ENCODE measurements around the gene THEM4. TPM values are rescaled to one million over a fixed set of nuclear protein-coding genes. Genes with fewer than 3 reads are reported as not detected.

THEM4 gene
- total RNA-seq, 8 experiments from 2014 or later, result 15.6 to 25.8 (median 21.8) TPM

GRCh38 chr1:151944126-151944856 lies 35.0 kb upstream of the THEM4 start:
- Histone ChIP-seq H3K27ac (no peak overlapping the region), H3K4me3 (no peak overlapping the region), H3K4me1 (replicated peaks in 1 of 2) (peaks cover 0 to 17% of the 10 kb centered on the region in 2 donors)
- 54 to 100% (median 80%) methylated on average over 2 to 7 of the region's 7 CpGs; no CpG with 5 or more reads in 1 of the 10 experiments for WGBS, 10 experiments
- in situ Hi-C loops (cut with MboI; ENCODE audit: low pct_unique_long_range_greater_than_20kb in 2 of 9, low sequenced_read_pairs in 9 of 9, unreplicated experiment in 9 of 9), result no loop called here
- ATAC-seq (replicated peaks in 6 of 8), result no peak

- in situ Hi-C loops (cut with MboI; ENCODE audit: low pct_unique_long_range_greater_than_20kb in 2 of 9, low sequenced_read_pairs in 9 of 9, unreplicated experiment in 9 of 9), result no loop called here
- WGBS, 10 experiments, result 33 to 100% (median 100%) methylated on average over 1 of the region's 1 CpG; no CpG with 5 or more reads in 4 of the 10 experiments
- no peak for ATAC-seq (replicated peaks in 6 of 8)
- Histone ChIP-seq H3K27ac (no peak overlapping the region), H3K4me1 (replicated peaks in 1 of 2) (peaks cover 0 to 17% of the 10 kb centered on the region in 2 donors), H3K4me3 (no peak overlapping the region)
These were observed 34.3 kb upstream of the THEM4 start for GRCh38 chr1:151943591-151943990.

- in situ Hi-C loops (cut with MboI; ENCODE audit: low pct_unique_long_range_greater_than_20kb in 2 of 9, low sequenced_read_pairs in 9 of 9, unreplicated experiment in 9 of 9), result no loop called here
- Histone ChIP-seq H3K27ac (no peak overlapping the region), H3K4me1 (replicated peaks in 1 of 2) (peaks cover 0 to 17% of the 10 kb centered on the region in 2 donors), H3K4me3 (no peak overlapping the region)
- ATAC-seq (replicated peaks in 6 of 8), result no peak
- WGBS, 10 experiments, result 73 to 100% (median 90%) methylated on average over 1 of the region's 1 CpG; no CpG with 5 or more reads in 4 of the 10 experiments
These were observed 33.6 kb upstream of the THEM4 start for GRCh38 chr1:151942882-151943281.

- H3K4me3 ChIP-seq, result no peak overlapping the region
- 0 to 100% (median 60%) methylated on average over 1 of the region's 1 CpG; no CpG with 5 or more reads in 1 of the 10 experiments for WGBS, 10 experiments
- ATAC-seq (replicated peaks in 6 of 8), result no peak
- no peak overlapping the region for H3K27ac ChIP-seq
- in situ Hi-C loops (cut with MboI; ENCODE audit: low pct_unique_long_range_greater_than_20kb in 2 of 9, low sequenced_read_pairs in 9 of 9, unreplicated experiment in 9 of 9), result no loop called here
- peaks cover 0 to 12% of the 10 kb centered on the region in 2 donors for H3K4me1 ChIP-seq (replicated peaks in 1 of 2)
These were observed 31.2 kb upstream of the THEM4 start for GRCh38 chr1:151940541-151940940.

- Histone ChIP-seq H3K27ac (no peak overlapping the region), H3K4me1 (replicated peaks in 1 of 2) (peaks cover 0 to 17% of the 10 kb centered on the region in 2 donors), H3K4me3 (no peak overlapping the region)
- in situ Hi-C loops (cut with MboI; ENCODE audit: low pct_unique_long_range_greater_than_20kb in 2 of 9, low sequenced_read_pairs in 9 of 9, unreplicated experiment in 9 of 9), result loop anchor here in 3 of 9 experiments (10.0 kb wide), 2 partner anchors 55 to 65 kb away; partner anchors contain the start of gene S100A10 (in 2 of the 3)
- ATAC-seq (replicated peaks in 6 of 8), result no peak
- WGBS, 10 experiments, result 33 to 86% (median 55%) methylated on average over 1 of the region's 1 CpG; no CpG with 5 or more reads in 2 of the 10 experiments
These were observed 30.5 kb upstream of the THEM4 start for GRCh38 chr1:151939779-151940178.

GRCh38 chr1:151939141-151939540 lies 29.8 kb upstream of the THEM4 start:
- no peak overlapping the region for H3K4me3 ChIP-seq
- H3K4me1 ChIP-seq (replicated peaks in 1 of 2), result peaks cover 0 to 20% of the 10 kb centered on the region in 2 donors
- in situ Hi-C loops (cut with MboI; ENCODE audit: low pct_unique_long_range_greater_than_20kb in 2 of 9, low sequenced_read_pairs in 9 of 9, unreplicated experiment in 9 of 9), result loop anchor here in 3 of 9 experiments (10.0 kb wide), 2 partner anchors 56 to 66 kb away; partner anchors contain the start of gene S100A10 (in 2 of the 3)
- WGBS, 10 experiments, result 77 to 100% (median 86%) methylated on average over 1 to 3 of the region's 3 CpGs; no CpG with 5 or more reads in 1 of the 10 experiments
- ATAC-seq (replicated peaks in 6 of 8), result no peak
- no peak overlapping the region for H3K27ac ChIP-seq

GRCh38 chr1:151936653-151937052 lies 27.3 kb upstream of the THEM4 start:
- Histone ChIP-seq H3K27ac (no peak overlapping the region), H3K4me3 (no peak overlapping the region), H3K4me1 (replicated peaks in 1 of 2) (peaks cover 0 to 21% of the 10 kb centered on the region in 2 donors)
- ATAC-seq (replicated peaks in 6 of 8), result no peak
- WGBS, 10 experiments, result 18 to 87% (median 23%) methylated on average over 3 to 7 of the region's 7 CpGs; no CpG with 5 or more reads in 1 of the 10 experiments
- in situ Hi-C loops (cut with MboI; ENCODE audit: low pct_unique_long_range_greater_than_20kb in 2 of 9, low sequenced_read_pairs in 9 of 9, unreplicated experiment in 9 of 9), result loop anchor here in 3 of 9 experiments (10.0 kb wide), 2 partner anchors 58 to 68 kb away; partner anchors contain the start of gene S100A10 (in 2 of the 3)

GRCh38 chr1:151935894-151936602 lies 26.7 kb upstream of the THEM4 start:
- 35 to 93% (median 74%) methylated on average over 1 to 2 of the region's 2 CpGs for WGBS, 10 experiments
- Histone ChIP-seq H3K27ac (no peak overlapping the region), H3K4me3 (no peak overlapping the region), H3K4me1 (replicated peaks in 1 of 2) (peaks cover 0 to 21% of the 10 kb centered on the region in 2 donors)
- ATAC-seq (replicated peaks in 6 of 8), result no peak
- in situ Hi-C loops (cut with MboI; ENCODE audit: low pct_unique_long_range_greater_than_20kb in 2 of 9, low sequenced_read_pairs in 9 of 9, unreplicated experiment in 9 of 9), result loop anchor here in 3 of 9 experiments (10.0 kb wide), 2 partner anchors 59 to 69 kb away; partner anchors contain the start of gene S100A10 (in 2 of the 3)

GRCh38 chr1:151935154-151935553 lies 25.8 kb upstream of the THEM4 start:
- peak in 7 of 8 experiments; percentile 22 to 98 (median 88) for ATAC-seq (replicated peaks in 6 of 8)
- H3K4me3 ChIP-seq, result no peak overlapping the region
- 0 to 57% (median 18%) methylated on average over 1 to 3 of the region's 3 CpGs; no CpG with 5 or more reads in 2 of the 10 experiments for WGBS, 10 experiments
- peaks cover 0 to 15% of the 10 kb centered on the region in 2 donors for H3K4me1 ChIP-seq (replicated peaks in 1 of 2)
- no peak overlapping the region for H3K27ac ChIP-seq
- in situ Hi-C loops (cut with MboI; ENCODE audit: low pct_unique_long_range_greater_than_20kb in 2 of 9, low sequenced_read_pairs in 9 of 9, unreplicated experiment in 9 of 9), result loop anchor here in 3 of 9 experiments (10.0 kb wide), 2 partner anchors 60 to 70 kb away; partner anchors contain the start of gene S100A10 (in 2 of the 3)

- Histone ChIP-seq H3K4me3 (no peak overlapping the region), H3K4me1 (replicated peaks in 1 of 2) (peaks cover 0 to 15% of the 10 kb centered on the region in 2 donors), H3K27ac (no peak overlapping the region)
- in situ Hi-C loops (cut with MboI; ENCODE audit: low pct_unique_long_range_greater_than_20kb in 2 of 9, low sequenced_read_pairs in 9 of 9, unreplicated experiment in 9 of 9), result loop anchor here in 3 of 9 experiments (10.0 kb wide), 2 partner anchors 61 to 71 kb away; partner anchors contain the start of gene S100A10 (in 2 of the 3)
- 0 to 90% (median 50%) methylated on average over 1 to 3 of the region's 3 CpGs; no CpG with 5 or more reads in 1 of the 10 experiments for WGBS, 10 experiments
- ATAC-seq (replicated peaks in 6 of 8), result peak in 7 of 8 experiments; percentile 57 to 96 (median 76)
These were observed 24.8 kb upstream of the THEM4 start for GRCh38 chr1:151934048-151934493.

- Histone ChIP-seq H3K27ac (no peak overlapping the region), H3K4me1 (replicated peaks in 1 of 2) (no peaks in the 10 kb centered on the region), H3K4me3 (no peak overlapping the region)
- WGBS, 10 experiments, result 60 to 100% (median 100%) methylated on average over 1 of the region's 1 CpG; no CpG with 5 or more reads in 4 of the 10 experiments
- in situ Hi-C loops (cut with MboI; ENCODE audit: low pct_unique_long_range_greater_than_20kb in 2 of 9, low sequenced_read_pairs in 9 of 9, unreplicated experiment in 9 of 9), result no loop called here
- no peak for ATAC-seq (replicated peaks in 6 of 8)
These were observed 15.6 kb upstream of the THEM4 start for GRCh38 chr1:151924691-151925587.

GRCh38 chr1:151923422-151923821 lies 14.1 kb upstream of the THEM4 start:
- no peaks in the 10 kb centered on the region for H3K4me1 ChIP-seq (replicated peaks in 1 of 2)
- no peak overlapping the region for H3K4me3 ChIP-seq
- 0 to 75% (median 60%) methylated on average over 1 of the region's 1 CpG; no CpG with 5 or more reads in 3 of the 10 experiments for WGBS, 10 experiments
- no peak overlapping the region for H3K27ac ChIP-seq
- in situ Hi-C loops (cut with MboI; ENCODE audit: low pct_unique_long_range_greater_than_20kb in 2 of 9, low sequenced_read_pairs in 9 of 9, unreplicated experiment in 9 of 9), result no loop called here
- no peak for ATAC-seq (replicated peaks in 6 of 8)

Measured in motor neuron (in vitro differentiated cells).